Activated T-helper 1 cell treated with anti-CD3 and anti-CD28 coated beads, Interleukin-12 subunit alpha, Interleukin-12 subunit beta, Interleukin-2, Interleukin-4 antibody, amounts not matched to agents 30 ng/mL and 10 ng/mL and 1 ng/mL, durations not matched to agents 14 hours and 24 hours and 36 hours (primary cell): ENCODE results near the gene ITK. TPM values are rescaled to one million over a fixed set of nuclear protein-coding genes. Genes with fewer than 3 reads are reported as not detected.

Source experiments
- DNase-seq: peaks from one replicate; pipeline ENCODE4 v3.0.0; 2021; ENCODE audit warnings: low spot score
- H3K27ac Mint-ChIP-seq: one replicate; pipeline ENCODE4 v1.8.0; 2021; ENCODE audit warnings: mild to moderate bottlenecking, mixed read lengths
- H3K27me3 Mint-ChIP-seq: one replicate; pipeline ENCODE4 v1.8.0; 2022; ENCODE audit warnings: mild to moderate bottlenecking, moderate library complexity, mixed read lengths; ENCODE audit not compliant: insufficient read depth
- H3K36me3 Mint-ChIP-seq: one replicate; pipeline ENCODE4 v1.8.0; 2021; ENCODE audit warnings: low read depth, mixed read lengths
- H3K4me1 Mint-ChIP-seq: one replicate; pipeline ENCODE4 v1.8.0; 2021; ENCODE audit warnings: low read depth, mixed read lengths
- H3K4me3 Mint-ChIP-seq: one replicate; pipeline ENCODE4 v1.8.0; 2021; ENCODE audit warnings: mild to moderate bottlenecking, moderate library complexity, mixed read lengths
- H3K9me3 Mint-ChIP-seq: one replicate; pipeline ENCODE4 v1.8.0; 2021; ENCODE audit warnings: mixed read lengths
- intact Hi-C: fragments of 100-400 bp; cut with micrococcal nuclease; formaldehyde crosslinking; loops from one replicate; pipeline ENCODE4 v1.15.1; 2024
- total RNA-seq: library from RNA; stranded (reverse); gene quantifications from 2 replicates; pipeline ENCODE4 v1.2.3, GENCODE V29; 2022

Gene ITK
- total RNA-seq, 1 donor from 2014 or later = 259 TPM

- Mint-ChIP-seq H3K27me3 (no peaks in the 10 kb centered on the region), H3K27ac (peak overlapping the region; percentile 49), H3K9me3 (peaks cover 12% of the 10 kb centered on the region), H3K36me3 (peaks cover 39% of the 10 kb centered on the region), H3K4me3 (no peak overlapping the region), H3K4me1 (peaks cover 83% of the 10 kb centered on the region)
- intact Hi-C loops = loop anchor here (1.0 kb wide), 2 partner anchors 8 to 10 kb away; no protein-coding TSS in a partner anchor
- no peak for DNase-seq
These were observed 102.8 kb downstream of the ITK start for GRCh38 chr5:157283434-157283833.

GRCh38 chr5:157284458-157285212 is 104.0 kb downstream of the ITK start:
- no peak overlapping the region for H3K4me3 Mint-ChIP-seq
- peak overlapping the region; percentile 38 for H3K27ac Mint-ChIP-seq
- H3K4me1 Mint-ChIP-seq = peaks cover 80% of the 10 kb centered on the region
- H3K9me3 Mint-ChIP-seq = peaks cover 12% of the 10 kb centered on the region
- intact Hi-C loops = no loop called here
- no peak for DNase-seq
- peaks cover 43% of the 10 kb centered on the region for H3K36me3 Mint-ChIP-seq
- H3K27me3 Mint-ChIP-seq = no peaks in the 10 kb centered on the region

DNA sequence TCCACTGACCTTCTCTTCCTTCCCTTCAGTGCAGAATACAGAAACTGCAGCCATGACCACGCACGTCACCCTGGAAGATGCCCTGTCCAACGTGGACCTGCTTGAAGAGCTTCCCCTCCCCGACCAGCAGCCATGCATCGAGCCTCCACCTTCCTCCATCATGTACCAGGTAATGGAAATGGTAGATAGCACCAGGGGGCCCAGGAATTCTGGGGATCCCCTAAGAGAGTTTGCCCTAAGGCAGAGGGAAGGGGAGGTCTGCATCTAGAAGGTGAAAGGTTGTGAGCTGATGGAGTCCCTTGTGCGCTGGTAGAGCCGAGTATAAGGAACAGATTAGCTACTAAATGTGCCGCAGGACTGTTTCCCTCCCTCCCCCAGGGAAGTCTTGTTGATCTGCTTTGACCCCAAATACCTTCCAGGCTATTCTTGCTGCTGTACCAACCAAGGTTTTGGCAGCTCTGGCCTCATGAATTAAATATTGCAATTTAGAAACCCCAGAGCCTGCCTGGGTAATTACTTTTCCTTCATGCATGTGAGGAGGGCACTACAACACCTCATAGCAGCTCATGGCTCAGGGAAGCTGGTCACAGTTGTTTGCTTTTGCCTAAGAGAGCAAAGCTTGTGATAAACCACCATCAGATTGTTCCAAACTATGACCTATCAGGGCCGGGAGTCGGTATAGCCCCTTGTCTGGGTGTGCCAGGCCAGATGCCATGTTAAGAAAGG is 104.8 kb downstream of the ITK start:
- intact Hi-C loops = no loop called here
- Mint-ChIP-seq H3K9me3 (peaks cover 12% of the 10 kb centered on the region), H3K27ac (no peak overlapping the region), H3K4me1 (peaks cover 80% of the 10 kb centered on the region), H3K4me3 (no peak overlapping the region), H3K36me3 (peaks cover 46% of the 10 kb centered on the region), H3K27me3 (no peaks in the 10 kb centered on the region)
- DNase-seq = no peak

GRCh38 chr5:157286761-157287211 is 106.1 kb downstream of the ITK start:
- DNase-seq = no peak
- Mint-ChIP-seq H3K27me3 (no peaks in the 10 kb centered on the region), H3K9me3 (peaks cover 2% of the 10 kb centered on the region), H3K4me1 (peaks cover 80% of the 10 kb centered on the region), H3K4me3 (no peak overlapping the region), H3K27ac (no peak overlapping the region), H3K36me3 (peaks cover 50% of the 10 kb centered on the region)
- intact Hi-C loops = no loop called here

GRCh38 chr5:157288405-157289163 is 107.9 kb downstream of the ITK start:
- Mint-ChIP-seq H3K27me3 (no peaks in the 10 kb centered on the region), H3K4me3 (peak overlapping the region; percentile 38), H3K36me3 (peaks cover 47% of the 10 kb centered on the region), H3K9me3 (no peaks in the 10 kb centered on the region), H3K4me1 (peaks cover 65% of the 10 kb centered on the region), H3K27ac (peak overlapping the region; percentile 57)
- intact Hi-C loops = no loop called here
- no peak for DNase-seq

DNA sequence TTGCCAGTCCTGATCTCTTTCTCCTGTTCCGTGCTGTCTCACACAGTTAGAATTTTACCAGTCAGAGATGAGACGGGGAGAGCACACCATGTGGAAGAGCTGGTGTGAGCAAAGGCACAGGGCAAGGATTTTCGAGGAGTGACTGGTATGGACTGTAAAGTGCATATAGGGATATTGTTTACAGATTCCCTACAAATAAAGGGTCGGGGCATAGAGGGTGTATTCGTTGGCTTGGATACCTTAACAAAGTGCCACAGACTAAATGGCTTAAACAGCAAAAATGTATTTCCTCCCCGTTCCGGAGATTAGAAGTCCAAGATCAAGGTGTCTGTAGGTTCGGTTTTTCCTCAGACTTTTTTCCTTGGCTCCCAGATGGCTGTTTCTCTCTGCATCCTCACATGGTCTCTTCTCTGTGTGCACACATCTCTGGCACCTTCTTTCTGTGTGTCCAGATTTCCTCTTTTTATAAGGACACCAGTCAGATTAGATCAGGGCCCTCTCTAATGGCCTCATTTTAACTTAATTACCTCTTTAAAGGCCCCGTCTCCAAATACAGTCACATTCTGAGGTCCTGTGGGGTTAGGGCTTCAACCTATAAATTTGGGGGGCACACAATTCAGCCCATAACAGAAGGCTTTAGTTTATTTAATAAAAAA is 108.7 kb downstream of the ITK start:
- no peak for DNase-seq
- no peaks in the 10 kb centered on the region for H3K9me3 Mint-ChIP-seq
- no peaks in the 10 kb centered on the region for H3K27me3 Mint-ChIP-seq
- H3K27ac Mint-ChIP-seq = peak overlapping the region; percentile 84
- intact Hi-C loops = no loop called here
- peaks cover 52% of the 10 kb centered on the region for H3K36me3 Mint-ChIP-seq
- H3K4me3 Mint-ChIP-seq = no peak overlapping the region
- H3K4me1 Mint-ChIP-seq = peaks cover 64% of the 10 kb centered on the region

DNA sequence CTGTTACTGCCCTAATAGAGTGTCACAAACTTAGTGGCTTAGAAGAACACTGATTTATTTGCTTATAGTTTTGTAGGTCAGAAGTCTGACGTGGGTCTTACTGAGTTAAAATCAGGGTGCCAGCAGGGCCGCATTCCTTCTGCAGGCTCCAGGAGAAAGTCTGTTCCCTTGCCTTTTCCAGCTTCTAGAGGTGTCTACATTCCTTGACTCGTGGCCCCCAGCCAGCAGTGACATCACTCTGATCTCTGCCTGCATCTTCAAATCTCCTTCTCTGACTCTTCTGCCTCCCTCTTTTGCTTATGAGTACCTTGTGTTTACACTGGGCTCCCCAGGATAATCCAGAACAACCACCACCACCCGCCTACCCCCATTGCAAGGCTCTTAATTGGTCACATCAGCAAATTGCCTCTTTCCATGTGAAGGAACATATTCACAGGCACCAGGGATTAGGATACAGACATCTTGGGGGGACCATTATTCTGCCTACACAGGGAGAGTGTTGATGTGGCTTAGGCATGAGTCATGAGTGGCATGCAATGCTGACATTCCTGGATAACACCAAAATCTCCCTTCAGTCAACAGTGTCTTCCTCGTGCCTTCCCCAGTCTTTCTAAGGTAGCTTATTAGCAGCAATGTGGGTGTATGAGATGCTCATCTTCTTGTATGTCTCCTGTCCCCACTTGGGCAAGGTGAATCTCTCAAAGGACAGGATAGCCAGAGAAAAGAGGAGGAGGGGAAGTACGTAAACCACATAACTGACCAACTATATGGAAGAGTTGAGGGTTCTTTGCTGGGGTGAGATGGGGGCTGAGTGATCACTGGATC is 109.7 kb downstream of the ITK start:
- Mint-ChIP-seq H3K27ac (peak overlapping the region; percentile 84), H3K9me3 (no peaks in the 10 kb centered on the region), H3K4me1 (peaks cover 60% of the 10 kb centered on the region), H3K36me3 (peaks cover 53% of the 10 kb centered on the region), H3K27me3 (no peaks in the 10 kb centered on the region), H3K4me3 (no peak overlapping the region)
- DNase-seq = no peak
- intact Hi-C loops = loop anchor here (2.0 kb wide), 2 partner anchors 16 kb away; no protein-coding TSS in a partner anchor

DNA sequence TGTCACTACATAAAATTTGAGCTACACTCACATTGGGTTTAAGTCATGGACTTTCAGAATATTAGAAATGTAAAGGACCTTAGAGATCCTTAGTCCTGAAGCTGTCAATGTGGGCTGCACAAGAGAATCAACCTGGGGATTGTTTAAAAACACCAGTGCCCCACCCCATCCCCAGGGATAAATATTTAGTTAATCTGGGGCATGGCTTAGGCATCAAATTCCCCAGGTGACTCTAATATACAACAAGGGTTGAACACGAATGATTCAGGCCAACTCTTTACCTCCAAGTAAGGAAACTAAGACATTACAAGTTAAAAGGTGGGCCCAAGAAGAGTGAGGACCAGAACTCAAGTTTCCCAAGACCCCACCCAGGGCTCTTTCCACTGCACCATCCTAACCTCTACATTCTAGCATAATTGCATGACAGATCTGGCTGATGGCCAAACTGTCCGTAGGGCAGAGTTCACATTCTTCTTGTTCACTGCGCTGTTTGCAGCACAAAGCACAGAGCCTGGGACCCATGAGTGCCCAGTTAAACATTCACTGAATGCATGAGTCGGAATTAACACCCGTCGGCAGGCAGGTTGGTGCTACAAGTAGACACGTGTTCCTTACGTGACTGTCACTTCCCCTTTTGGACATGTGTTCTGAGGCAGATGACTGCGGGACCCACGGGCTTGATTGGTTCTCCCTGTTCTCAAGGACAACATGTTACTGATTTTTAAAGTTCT is 110.5 kb downstream of the ITK start:
- Mint-ChIP-seq H3K36me3 (peaks cover 58% of the 10 kb centered on the region), H3K27me3 (no peaks in the 10 kb centered on the region), H3K9me3 (no peaks in the 10 kb centered on the region), H3K4me1 (peaks cover 65% of the 10 kb centered on the region), H3K4me3 (no peak overlapping the region), H3K27ac (peak overlapping the region; percentile 84)
- DNase-seq = no peak
- intact Hi-C loops = loop anchor here (1.0 to 2.0 kb wide), 3 partner anchors 8 to 16 kb away; no protein-coding TSS in a partner anchor

- H3K4me3 Mint-ChIP-seq = no peak overlapping the region
- H3K4me1 Mint-ChIP-seq = peaks cover 67% of the 10 kb centered on the region
- no peak overlapping the region for H3K27ac Mint-ChIP-seq
- no peaks in the 10 kb centered on the region for H3K9me3 Mint-ChIP-seq
- DNase-seq = no peak
- intact Hi-C loops = no loop called here
- H3K27me3 Mint-ChIP-seq = no peaks in the 10 kb centered on the region
- H3K36me3 Mint-ChIP-seq = peaks cover 63% of the 10 kb centered on the region
These were observed 112.0 kb downstream of the ITK start for GRCh38 chr5:157292599-157292998.

DNA sequence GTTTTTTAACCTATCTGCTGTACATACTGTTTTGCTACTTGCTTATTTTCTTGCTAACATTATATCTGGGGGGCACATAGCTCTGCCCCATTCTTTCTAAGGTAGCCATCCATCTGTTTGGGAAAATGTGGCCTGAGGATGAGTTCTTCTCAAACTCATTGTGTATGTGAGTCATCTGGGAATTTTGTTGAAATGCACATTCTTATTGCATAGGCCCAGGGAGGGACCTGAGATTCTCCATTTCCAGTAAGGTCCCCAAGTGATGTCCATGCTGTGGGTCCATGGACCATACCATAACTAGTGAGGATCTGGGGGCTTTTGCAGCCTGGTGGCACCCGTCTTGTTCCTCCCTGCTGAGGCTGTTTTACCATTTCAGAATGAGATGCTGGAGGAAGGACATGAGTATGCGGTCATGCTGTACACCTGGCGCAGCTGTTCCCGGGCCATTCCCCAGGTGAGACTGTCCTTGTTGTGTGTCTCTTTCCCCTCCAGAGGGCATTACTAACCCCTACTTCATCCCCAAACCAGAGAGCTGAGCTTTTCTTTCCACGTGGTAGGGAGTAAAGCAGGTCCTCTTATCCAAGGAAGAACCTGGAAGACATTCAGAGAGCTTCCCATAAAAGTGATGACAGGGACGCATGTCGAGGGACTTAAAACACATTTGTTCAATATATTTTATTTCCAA is 113.9 kb downstream of the ITK start:
- intact Hi-C loops = no loop called here
- no peaks in the 10 kb centered on the region for H3K9me3 Mint-ChIP-seq
- H3K4me3 Mint-ChIP-seq = no peak overlapping the region
- no peaks in the 10 kb centered on the region for H3K27me3 Mint-ChIP-seq
- peaks cover 51% of the 10 kb centered on the region for H3K4me1 Mint-ChIP-seq
- peaks cover 63% of the 10 kb centered on the region for H3K36me3 Mint-ChIP-seq
- DNase-seq = no peak
- peak overlapping the region; percentile 46 for H3K27ac Mint-ChIP-seq

DNA sequence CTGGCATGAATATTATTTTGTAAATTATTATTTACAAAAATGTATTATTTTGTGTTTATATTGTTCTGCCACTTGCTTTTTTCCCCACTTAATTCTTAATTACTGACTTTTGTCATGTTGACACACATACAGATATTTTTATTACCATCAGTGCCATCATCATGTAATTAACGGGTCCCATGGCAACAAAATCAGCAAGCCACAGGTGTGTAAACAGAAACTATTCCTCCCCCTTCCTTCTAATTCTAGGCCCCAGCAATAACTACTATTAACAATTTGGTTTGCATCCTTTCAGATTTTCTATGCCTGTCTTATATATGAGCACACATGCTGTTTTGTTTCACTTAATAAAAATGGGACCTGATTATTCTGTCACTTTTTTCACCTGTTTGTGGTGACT is 114.6 kb downstream of the ITK start:
- H3K4me3 Mint-ChIP-seq = no peak overlapping the region
- DNase-seq = no peak
- H3K4me1 Mint-ChIP-seq = peaks cover 44% of the 10 kb centered on the region
- no peaks in the 10 kb centered on the region for H3K27me3 Mint-ChIP-seq
- no peaks in the 10 kb centered on the region for H3K9me3 Mint-ChIP-seq
- H3K36me3 Mint-ChIP-seq = peaks cover 62% of the 10 kb centered on the region
- intact Hi-C loops = no loop called here
- H3K27ac Mint-ChIP-seq = peak overlapping the region; percentile 57
